Endothelial cell (in vitro differentiated cells): ENCODE results near the gene SORCS2. TPM values are rescaled to one million over a fixed set of nuclear protein-coding genes. Genes with fewer than 3 reads are reported as not detected.

Source experiments
- DNase-seq: peaks from one replicate; pipeline ENCODE4 v3.0.0; 2021; ENCODE audit warnings: low spot score
- H3K27ac Mint-ChIP-seq: one replicate; pipeline ENCODE4 v1.8.0; 2021; ENCODE audit warnings: mixed read lengths, inconsistent platforms; ENCODE audit not compliant: unreplicated experiment
- H3K27me3 Mint-ChIP-seq: one replicate; pipeline ENCODE4 v1.8.0; 2021; ENCODE audit warnings: mild to moderate bottlenecking, moderate library complexity, mixed read lengths, inconsistent platforms; ENCODE audit not compliant: unreplicated experiment
- H3K36me3 Mint-ChIP-seq: one replicate; pipeline ENCODE4 v1.8.0; 2021; ENCODE audit warnings: mild to moderate bottlenecking, low read depth, mixed read lengths, inconsistent platforms; ENCODE audit not compliant: unreplicated experiment
- H3K4me1 Mint-ChIP-seq: one replicate; pipeline ENCODE4 v1.8.0; 2021; ENCODE audit warnings: mild to moderate bottlenecking, mixed read lengths, inconsistent platforms; ENCODE audit not compliant: unreplicated experiment
- H3K4me3 Mint-ChIP-seq: one replicate; pipeline ENCODE4 v1.8.0; 2021; ENCODE audit warnings: mild to moderate bottlenecking, mixed read lengths, inconsistent platforms; ENCODE audit not compliant: unreplicated experiment
- H3K9me3 Mint-ChIP-seq: one replicate; pipeline ENCODE4 v1.8.0; 2021; ENCODE audit warnings: mixed read lengths, inconsistent platforms; ENCODE audit not compliant: unreplicated experiment
- total RNA-seq: library from RNA; stranded (reverse); fragmentation: NEBNext Ultra II Directional; extraction: Animal tissue kit (Norgen Biotek cat#: 25700); gene quantifications from one replicate; pipeline ENCODE4 v1.2.1, GENCODE V29; 2021; ENCODE audit not compliant: unreplicated experiment
- TF ChIP-seq, protein P1 (sequence below): fragments of 200-600 bp; sonication (generic); IDR thresholded peaks from one replicate; pipeline ENCODE4 v1.5.0; 2021; ENCODE audit warnings: antibody characterized with exemption; ENCODE audit not compliant: unreplicated experiment

Gene SORCS2
- total RNA-seq, 1 donor from 2014 or later, result 1.3 TPM

DNA sequence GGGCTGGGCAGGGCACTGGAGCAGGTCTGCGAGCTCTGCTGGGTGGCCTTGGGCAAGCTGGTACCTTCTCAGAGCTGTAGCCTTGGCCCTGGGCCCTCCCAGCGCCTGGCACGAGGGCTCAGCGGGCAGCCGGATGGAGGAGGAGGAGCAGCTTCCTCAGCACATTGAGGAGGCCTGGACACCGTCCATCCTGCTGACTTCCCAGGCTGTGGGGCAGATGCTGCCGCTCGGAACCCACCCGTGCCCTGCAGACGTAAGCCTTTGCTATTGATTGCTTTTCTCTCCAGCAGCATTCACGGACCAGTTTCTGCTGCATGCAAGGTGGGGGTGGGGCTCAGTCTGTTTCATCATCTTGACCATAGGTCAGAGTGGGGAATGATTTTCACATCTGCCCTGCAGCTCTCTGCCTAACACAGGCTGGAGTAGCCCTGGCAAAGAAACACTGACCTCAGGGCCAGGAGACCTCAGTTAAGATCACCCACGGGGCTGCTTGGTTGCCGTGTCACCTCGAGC lies 323.1 kb downstream of the SORCS2 start:
- H3K27me3 Mint-ChIP-seq, result peaks cover 2% of the 10 kb centered on the region

DNA sequence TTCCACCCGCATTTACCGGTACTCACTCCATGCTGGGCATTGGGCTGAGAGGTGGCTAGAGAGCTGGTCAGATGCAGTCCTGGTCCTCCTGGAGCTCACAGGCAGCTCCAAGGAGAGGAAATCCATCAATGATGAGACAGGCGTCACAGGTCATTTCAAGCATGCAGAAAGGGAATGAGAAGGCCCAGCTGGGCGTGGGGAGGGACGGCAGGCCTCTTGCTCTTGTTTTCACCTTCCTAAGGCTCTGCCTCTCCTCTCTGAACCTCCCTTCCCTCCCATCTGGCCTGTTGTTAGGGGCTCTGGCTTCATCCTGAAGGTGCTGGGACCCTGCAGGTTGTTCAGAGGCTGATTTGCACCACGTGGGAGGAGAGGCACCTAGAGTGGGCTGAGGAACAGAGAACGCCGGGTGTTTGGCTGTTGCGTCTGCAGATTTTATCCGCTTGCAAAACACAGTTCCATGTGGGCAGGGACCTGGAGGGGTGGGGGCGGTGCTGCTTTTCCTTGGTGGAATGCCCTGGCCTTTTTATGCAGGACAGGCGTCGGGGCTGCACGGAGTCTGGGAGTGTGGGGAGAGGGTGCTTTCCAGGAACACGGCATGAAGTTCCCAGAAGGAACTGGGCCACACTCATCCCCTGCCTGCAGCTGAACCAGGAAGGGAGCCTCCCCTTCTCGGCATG lies 323.9 kb downstream of the SORCS2 start:
- Mint-ChIP-seq H3K9me3 (no peaks in the 10 kb centered on the region), H3K36me3 (no peaks in the 10 kb centered on the region), H3K27ac (no peak overlapping the region), H3K27me3 (peaks cover 2% of the 10 kb centered on the region), H3K4me1 (no peaks in the 10 kb centered on the region), H3K4me3 (no peak overlapping the region)
- DNase-seq, result no peak
- TF ChIP-seq, protein P1, sequence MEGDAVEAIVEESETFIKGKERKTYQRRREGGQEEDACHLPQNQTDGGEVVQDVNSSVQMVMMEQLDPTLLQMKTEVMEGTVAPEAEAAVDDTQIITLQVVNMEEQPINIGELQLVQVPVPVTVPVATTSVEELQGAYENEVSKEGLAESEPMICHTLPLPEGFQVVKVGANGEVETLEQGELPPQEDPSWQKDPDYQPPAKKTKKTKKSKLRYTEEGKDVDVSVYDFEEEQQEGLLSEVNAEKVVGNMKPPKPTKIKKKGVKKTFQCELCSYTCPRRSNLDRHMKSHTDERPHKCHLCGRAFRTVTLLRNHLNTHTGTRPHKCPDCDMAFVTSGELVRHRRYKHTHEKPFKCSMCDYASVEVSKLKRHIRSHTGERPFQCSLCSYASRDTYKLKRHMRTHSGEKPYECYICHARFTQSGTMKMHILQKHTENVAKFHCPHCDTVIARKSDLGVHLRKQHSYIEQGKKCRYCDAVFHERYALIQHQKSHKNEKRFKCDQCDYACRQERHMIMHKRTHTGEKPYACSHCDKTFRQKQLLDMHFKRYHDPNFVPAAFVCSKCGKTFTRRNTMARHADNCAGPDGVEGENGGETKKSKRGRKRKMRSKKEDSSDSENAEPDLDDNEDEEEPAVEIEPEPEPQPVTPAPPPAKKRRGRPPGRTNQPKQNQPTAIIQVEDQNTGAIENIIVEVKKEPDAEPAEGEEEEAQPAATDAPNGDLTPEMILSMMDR, result no peak

More for the DNA sequence above, 323.1 kb downstream of the SORCS2 start:
- no peak for DNase-seq
- H3K4me3 Mint-ChIP-seq, result no peak overlapping the region
- no peak overlapping the region for H3K27ac Mint-ChIP-seq
- H3K36me3 Mint-ChIP-seq, result no peaks in the 10 kb centered on the region
- no peaks in the 10 kb centered on the region for H3K9me3 Mint-ChIP-seq
- H3K4me1 Mint-ChIP-seq, result no peaks in the 10 kb centered on the region
- TF ChIP-seq, protein P1, result no peak

DNA sequence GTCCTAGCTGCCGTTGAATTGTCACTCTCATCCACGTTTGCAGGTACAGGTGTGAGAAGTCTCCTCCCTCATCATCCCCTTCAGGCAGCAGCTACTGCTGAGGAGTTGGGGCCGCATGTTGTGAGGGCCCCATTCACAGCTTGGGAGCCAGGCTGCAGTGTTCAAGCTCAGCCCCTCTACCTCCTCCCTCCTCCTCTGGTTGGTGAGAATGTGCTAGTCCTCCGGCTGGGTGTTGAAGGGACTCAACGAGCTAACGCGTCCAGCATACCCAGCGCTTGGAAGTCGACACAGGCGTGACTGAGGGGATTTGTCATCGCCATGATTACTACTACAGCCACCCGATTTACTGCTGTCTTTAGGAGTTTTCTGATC lies 324.4 kb downstream of the SORCS2 start:
- TF ChIP-seq, protein P1, result no peak
- no peaks in the 10 kb centered on the region for H3K9me3 Mint-ChIP-seq
- DNase-seq, result no peak
- no peak overlapping the region for H3K27ac Mint-ChIP-seq
- H3K36me3 Mint-ChIP-seq, result no peaks in the 10 kb centered on the region
- no peaks in the 10 kb centered on the region for H3K4me1 Mint-ChIP-seq
- no peak overlapping the region for H3K4me3 Mint-ChIP-seq
- peaks cover 2% of the 10 kb centered on the region for H3K27me3 Mint-ChIP-seq

DNA sequence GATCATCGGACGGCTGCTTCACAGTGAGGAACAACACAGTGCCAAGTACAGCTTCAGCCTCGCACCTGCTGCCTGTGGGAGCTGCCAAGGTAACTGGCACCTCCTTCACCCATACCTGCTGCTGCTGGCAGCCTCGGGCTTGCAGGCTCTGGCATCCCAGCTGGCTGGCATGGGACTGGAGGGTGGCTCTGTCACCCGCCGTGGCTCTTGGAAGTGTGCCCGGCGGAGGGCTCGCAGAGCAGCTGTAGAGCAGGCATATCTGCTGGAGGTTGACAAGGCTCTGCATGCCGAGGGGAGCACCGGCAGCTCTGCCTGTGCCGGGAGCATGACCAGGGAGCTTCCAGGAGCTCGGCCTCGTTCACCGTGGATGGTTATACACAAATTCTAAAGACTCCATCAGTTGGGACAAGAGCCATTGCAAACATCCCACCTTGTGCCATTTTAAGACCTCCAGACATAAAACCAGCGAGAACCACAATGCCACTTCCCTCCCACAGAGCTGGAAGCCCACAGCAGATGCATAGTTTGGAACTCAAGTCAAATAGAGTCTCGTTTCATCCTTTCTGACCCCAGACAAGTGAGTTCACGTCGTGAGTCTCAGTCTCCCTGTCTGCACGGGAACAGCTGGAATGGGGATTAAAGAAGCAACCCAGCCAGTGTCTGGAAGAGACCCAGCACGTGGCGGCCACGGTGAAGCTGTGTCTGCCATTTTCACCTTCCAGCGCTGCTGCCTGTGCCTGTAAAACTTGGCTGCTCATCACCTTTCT lies 326.7 kb downstream of the SORCS2 start:
- Mint-ChIP-seq H3K4me3 (no peak overlapping the region), H3K27ac (no peak overlapping the region), H3K36me3 (no peaks in the 10 kb centered on the region), H3K9me3 (no peaks in the 10 kb centered on the region), H3K27me3 (peaks cover 2% of the 10 kb centered on the region), H3K4me1 (no peaks in the 10 kb centered on the region)
- TF ChIP-seq, protein P1, result no peak
- DNase-seq, result no peak
